Activated T-helper 17 cell treated with anti-CD3 and anti-CD28 coated beads, Interleukin-2, amount 50 U/mL, for 72 hours (primary cell): ENCODE measurements around the gene KPNB1. TPM values are rescaled to one million over a fixed set of nuclear protein-coding genes. Genes with fewer than 3 reads are reported as not detected.

Experiments used
- ATAC-seq: fragments of 150-1000 bp; cut with Tn5 transposase; replicated peaks from 2 replicates; pipeline ENCODE4 v1.10.0; 2021; ENCODE audit warnings: mild to moderate bottlenecking, moderate library complexity
- H3K27ac Mint-ChIP-seq: one replicate; pipeline ENCODE4 v1.8.0; 2022; ENCODE audit warnings: mixed read lengths
- H3K27me3 Mint-ChIP-seq: one replicate; pipeline ENCODE4 v1.8.0; 2022; ENCODE audit warnings: mixed read lengths
- H3K36me3 Mint-ChIP-seq: one replicate; pipeline ENCODE4 v1.8.0; 2022; ENCODE audit warnings: low read depth, mild to moderate bottlenecking, mixed read lengths
- H3K4me1 Mint-ChIP-seq: one replicate; pipeline ENCODE4 v1.8.0; 2022; ENCODE audit warnings: mixed read lengths
- H3K4me3 Mint-ChIP-seq: one replicate; pipeline ENCODE4 v1.8.0; 2022; ENCODE audit warnings: mild to moderate bottlenecking, mixed read lengths
- H3K9me3 Mint-ChIP-seq: one replicate; pipeline ENCODE4 v1.8.0; 2022; ENCODE audit warnings: mixed read lengths
- total RNA-seq, 2 donors: library from RNA; stranded (reverse); gene quantifications; one replicate each; pipeline ENCODE4 v1.2.3, GENCODE V29; 2022

KPNB1 gene
- total RNA-seq, 2 donors from 2014 or later = 451 to 724 TPM

DNA sequence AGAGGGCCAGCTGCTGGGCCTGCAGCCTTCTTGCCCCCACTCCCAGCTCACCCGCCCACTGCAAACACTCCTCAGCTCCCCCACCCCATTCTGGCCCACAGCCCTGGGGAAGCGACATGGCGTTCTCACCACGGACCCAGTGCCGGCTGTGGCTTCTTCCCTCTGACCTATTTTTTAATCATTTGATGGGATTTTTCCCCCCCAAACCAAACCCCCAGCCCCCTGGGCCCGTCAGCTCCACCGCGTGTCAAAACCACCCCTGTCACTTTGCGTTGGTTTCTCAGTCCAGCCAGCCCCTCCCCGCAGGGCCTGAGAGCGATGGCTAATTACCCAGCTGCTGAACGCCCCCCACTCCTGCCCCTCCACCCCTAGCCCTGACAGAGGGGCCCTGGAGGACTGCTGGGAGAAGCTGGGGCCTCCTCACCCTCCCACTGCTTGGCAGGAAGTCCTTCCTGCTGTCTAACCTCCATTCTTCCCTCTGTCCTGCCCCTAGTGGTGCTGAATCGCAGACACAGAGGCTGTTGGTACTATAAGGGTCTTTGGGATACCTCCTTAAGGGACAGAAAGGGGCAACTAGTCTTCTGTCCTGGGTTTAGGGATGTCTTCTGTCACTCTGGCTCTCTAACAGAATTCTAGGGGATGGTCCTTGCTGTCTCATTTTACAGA lies 75.9 kb downstream of the KPNB1 start:
- H3K9me3 Mint-ChIP-seq = no peaks in the 10 kb centered on the region
- no peak overlapping the region for H3K4me3 Mint-ChIP-seq
- H3K36me3 Mint-ChIP-seq = no peaks in the 10 kb centered on the region
- H3K4me1 Mint-ChIP-seq = peaks cover 22% of the 10 kb centered on the region
- H3K27me3 Mint-ChIP-seq = no peaks in the 10 kb centered on the region
- H3K27ac Mint-ChIP-seq = peak overlapping the region; percentile 8
- ATAC-seq = no peak

DNA sequence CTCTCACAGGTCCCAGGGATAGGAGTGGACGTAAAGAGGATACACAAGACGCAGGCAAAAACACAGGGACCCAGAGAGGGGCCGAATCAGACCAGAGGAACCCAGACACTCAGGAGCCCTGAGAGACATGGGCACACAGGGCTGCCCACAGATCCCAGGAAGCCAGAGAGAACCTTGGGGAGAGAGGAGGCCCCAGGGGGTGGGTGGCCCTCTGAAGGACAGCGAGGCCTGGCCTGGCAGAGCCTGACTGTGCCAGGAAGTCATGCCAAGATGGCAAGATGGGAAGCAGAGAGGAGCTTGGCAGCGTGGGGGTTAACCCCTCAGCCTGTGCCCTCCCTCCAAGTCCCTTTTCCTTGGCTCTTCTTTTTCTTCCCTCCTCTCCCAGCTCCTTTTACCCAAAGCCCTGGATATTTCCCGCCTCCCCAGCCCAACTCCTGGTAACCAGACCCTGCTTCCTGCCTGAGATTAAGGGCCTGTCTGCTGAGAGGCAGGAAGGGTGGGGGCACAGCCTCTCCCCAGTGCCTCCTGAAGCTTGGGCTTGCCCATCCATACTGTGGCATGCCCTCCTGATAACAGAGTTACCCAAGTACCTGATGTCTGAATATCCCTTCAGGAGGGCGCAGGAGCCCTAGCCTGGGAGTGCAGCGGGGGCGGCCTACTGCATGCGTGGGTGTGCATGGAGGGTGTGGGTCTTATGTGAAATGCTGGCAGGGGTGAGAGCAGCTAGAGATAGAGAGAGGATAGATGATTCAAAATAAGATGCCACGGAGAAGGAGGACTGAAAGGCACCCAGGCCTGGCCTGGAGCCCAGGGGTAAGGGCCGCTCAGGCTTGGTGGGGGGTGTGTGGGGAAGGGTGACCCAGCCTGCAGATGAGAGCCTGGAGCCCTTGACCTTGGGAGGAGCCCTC lies 77.3 kb downstream of the KPNB1 start:
- Mint-ChIP-seq H3K4me3 (no peak overlapping the region), H3K27ac (peak overlapping the region; percentile 44), H3K4me1 (peaks cover 14% of the 10 kb centered on the region), H3K27me3 (no peaks in the 10 kb centered on the region), H3K36me3 (no peaks in the 10 kb centered on the region), H3K9me3 (no peaks in the 10 kb centered on the region)
- ATAC-seq = no peak

DNA sequence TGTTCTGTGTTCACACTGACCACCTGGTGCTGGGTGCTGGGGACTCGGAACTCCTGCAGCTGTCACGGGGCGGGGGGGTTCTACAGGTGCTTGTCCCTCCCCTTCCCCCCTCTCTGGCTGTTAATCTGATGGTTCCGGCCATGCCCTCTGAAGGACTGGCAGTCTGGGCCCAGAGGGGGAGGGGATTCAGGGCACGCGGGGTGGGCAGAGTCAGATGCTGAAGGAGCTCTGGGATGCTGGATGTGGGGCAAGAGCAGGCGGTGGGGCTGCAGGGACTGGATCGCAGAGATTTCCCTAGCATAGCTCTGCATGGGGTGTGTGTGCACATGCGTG lies 78.0 kb downstream of the KPNB1 start:
- H3K4me3 Mint-ChIP-seq = no peak overlapping the region
- no peak overlapping the region for H3K27ac Mint-ChIP-seq
- no peaks in the 10 kb centered on the region for H3K9me3 Mint-ChIP-seq
- no peak for ATAC-seq
- H3K4me1 Mint-ChIP-seq = peaks cover 14% of the 10 kb centered on the region
- H3K27me3 Mint-ChIP-seq = no peaks in the 10 kb centered on the region
- H3K36me3 Mint-ChIP-seq = no peaks in the 10 kb centered on the region

DNA sequence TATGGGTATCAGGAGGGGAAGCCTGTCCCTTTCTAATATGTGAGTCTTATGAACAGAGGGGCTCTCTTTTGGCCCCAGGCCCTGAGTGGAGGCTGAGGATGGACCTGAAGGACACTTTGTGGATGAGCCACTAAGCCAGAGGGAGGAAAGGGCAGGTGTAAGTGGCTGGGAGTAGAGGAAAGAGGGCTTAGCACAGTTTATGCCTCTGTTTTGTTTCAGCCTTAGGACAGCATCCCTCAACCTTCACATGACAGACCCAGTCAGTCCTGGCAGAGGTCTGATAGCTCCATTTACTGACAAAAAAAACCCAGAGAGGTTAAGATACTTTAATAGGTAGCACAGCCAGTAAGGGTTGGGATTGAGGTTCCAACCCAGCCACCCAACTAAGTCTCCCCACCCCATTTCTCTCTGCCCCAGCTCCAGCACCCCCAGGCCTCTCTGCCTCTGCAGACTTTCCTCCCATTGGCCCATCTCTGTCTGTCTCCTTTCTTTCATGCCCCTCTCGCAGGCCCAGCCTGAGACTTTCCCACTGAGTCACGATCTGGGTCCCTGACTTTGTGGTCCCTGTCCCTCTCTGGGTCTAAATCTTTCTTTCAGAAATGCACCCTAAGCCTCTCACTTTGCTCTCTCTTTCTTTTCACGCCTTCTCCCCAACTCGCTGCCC lies 78.6 kb downstream of the KPNB1 start:
- no peak for ATAC-seq
- Mint-ChIP-seq H3K36me3 (no peaks in the 10 kb centered on the region), H3K27me3 (no peaks in the 10 kb centered on the region), H3K9me3 (no peaks in the 10 kb centered on the region), H3K4me3 (no peak overlapping the region), H3K4me1 (peaks cover 14% of the 10 kb centered on the region), H3K27ac (no peak overlapping the region)

DNA sequence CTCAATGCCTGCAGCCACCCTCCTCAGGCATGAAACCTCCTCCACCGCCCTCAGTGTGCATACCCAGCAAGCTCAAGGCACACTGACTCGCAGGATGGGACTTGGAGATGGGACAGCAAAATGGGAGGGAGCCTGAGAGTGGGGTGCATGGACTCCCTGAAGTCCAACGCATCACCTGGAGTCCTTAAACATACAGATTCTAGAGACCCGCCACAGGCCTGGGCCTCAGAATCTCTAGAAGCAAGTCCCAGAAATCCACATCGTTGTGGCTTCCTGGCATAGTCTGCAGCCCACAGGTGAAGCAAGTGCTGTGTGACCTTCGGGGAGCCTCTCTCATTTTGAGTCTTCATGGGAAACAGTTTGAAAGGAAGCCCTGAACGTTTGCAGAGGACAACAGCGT lies 79.8 kb downstream of the KPNB1 start:
- H3K9me3 Mint-ChIP-seq = no peaks in the 10 kb centered on the region
- no peaks in the 10 kb centered on the region for H3K27me3 Mint-ChIP-seq
- H3K27ac Mint-ChIP-seq = peak overlapping the region; percentile 48
- ATAC-seq = no peak
- peaks cover 14% of the 10 kb centered on the region for H3K4me1 Mint-ChIP-seq
- peak overlapping the region; percentile 20 for H3K4me3 Mint-ChIP-seq
- peaks cover 9% of the 10 kb centered on the region for H3K36me3 Mint-ChIP-seq

DNA sequence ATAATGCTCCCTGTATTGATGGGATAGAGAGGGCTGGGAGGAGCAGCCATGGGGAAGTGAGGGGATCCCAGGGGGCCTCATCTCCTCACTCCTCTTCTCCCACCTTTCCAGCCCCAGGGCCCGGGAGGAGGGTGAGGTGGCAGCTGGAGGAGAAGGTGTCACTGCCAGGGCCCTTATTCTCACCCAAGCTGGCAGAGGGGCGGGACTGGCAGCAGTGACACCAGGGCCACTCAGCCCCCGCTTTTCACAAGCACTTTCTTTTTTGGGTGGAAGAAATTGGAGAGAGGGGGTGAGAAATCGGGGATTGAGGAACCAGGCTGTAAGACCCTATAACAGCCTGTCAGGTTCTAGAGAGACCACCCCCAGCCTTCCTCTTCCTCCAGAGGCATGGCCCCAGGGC lies 81.0 kb downstream of the KPNB1 start:
- peaks cover 14% of the 10 kb centered on the region for H3K4me1 Mint-ChIP-seq
- no peaks in the 10 kb centered on the region for H3K9me3 Mint-ChIP-seq
- H3K27me3 Mint-ChIP-seq = no peaks in the 10 kb centered on the region
- no peak for ATAC-seq
- no peak overlapping the region for H3K27ac Mint-ChIP-seq
- no peak overlapping the region for H3K4me3 Mint-ChIP-seq
- H3K36me3 Mint-ChIP-seq = peaks cover 21% of the 10 kb centered on the region

DNA sequence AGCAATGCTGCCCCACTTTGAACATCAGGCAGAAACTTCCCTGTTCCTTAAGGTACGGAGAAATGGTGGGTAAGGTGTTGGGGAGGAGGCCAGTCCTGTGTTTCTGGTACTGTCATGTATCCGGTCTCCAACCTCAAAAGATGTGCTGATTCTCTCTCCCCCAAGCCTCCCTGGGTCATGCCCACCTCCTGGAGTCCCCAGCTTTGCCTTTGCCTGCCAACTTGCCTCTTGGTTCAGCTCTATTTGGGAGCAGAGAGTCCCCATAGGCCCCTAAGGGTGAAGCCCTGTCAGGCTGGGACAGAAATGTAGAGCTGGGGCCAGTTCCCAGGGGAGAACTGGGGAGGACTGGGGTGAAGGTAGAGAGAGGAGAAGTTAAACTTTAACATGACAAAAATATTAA lies 81.7 kb downstream of the KPNB1 start:
- H3K27me3 Mint-ChIP-seq = no peaks in the 10 kb centered on the region
- ATAC-seq = no peak
- no peaks in the 10 kb centered on the region for H3K9me3 Mint-ChIP-seq
- H3K36me3 Mint-ChIP-seq = peaks cover 28% of the 10 kb centered on the region
- H3K4me1 Mint-ChIP-seq = peaks cover 13% of the 10 kb centered on the region
- no peak overlapping the region for H3K27ac Mint-ChIP-seq
- peak overlapping the region; percentile 95 for H3K4me3 Mint-ChIP-seq

DNA sequence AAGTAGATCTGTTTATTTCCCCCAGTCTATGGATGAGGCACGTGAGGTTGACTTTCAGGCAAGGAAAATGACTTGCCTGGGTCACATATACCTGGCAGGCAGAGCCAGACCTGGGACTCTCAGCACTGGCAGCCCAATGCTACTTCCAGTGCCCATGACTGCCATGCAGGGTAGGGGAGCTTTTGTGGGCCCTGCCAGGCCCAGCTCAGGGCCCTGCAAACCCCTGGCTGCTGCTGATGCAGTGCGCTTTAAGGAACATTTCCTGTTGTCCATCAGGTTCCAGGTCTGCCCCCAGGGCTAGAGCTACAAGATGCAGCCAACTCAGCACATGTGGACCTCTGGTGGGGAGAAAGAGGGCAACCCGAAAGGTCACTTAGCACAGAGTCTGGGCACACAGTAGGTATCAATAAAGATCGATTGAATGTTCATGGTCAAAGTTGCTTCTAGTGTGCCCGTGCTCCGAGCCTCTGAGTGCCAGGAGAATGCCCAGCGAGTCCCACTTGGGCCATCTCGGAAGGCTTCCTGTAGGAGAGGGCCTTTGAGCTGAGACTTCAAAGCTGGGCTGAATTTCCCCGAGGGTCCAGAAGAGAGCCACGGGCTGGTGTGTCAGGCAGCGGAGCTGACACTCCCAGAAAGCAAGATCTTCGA lies 82.8 kb downstream of the KPNB1 start:
- peaks cover 39% of the 10 kb centered on the region for H3K36me3 Mint-ChIP-seq
- H3K4me1 Mint-ChIP-seq = peaks cover 17% of the 10 kb centered on the region
- H3K27me3 Mint-ChIP-seq = no peaks in the 10 kb centered on the region
- no peak for ATAC-seq
- peak overlapping the region; percentile 95 for H3K4me3 Mint-ChIP-seq
- no peaks in the 10 kb centered on the region for H3K9me3 Mint-ChIP-seq
- peak overlapping the region; percentile 83 for H3K27ac Mint-ChIP-seq

DNA sequence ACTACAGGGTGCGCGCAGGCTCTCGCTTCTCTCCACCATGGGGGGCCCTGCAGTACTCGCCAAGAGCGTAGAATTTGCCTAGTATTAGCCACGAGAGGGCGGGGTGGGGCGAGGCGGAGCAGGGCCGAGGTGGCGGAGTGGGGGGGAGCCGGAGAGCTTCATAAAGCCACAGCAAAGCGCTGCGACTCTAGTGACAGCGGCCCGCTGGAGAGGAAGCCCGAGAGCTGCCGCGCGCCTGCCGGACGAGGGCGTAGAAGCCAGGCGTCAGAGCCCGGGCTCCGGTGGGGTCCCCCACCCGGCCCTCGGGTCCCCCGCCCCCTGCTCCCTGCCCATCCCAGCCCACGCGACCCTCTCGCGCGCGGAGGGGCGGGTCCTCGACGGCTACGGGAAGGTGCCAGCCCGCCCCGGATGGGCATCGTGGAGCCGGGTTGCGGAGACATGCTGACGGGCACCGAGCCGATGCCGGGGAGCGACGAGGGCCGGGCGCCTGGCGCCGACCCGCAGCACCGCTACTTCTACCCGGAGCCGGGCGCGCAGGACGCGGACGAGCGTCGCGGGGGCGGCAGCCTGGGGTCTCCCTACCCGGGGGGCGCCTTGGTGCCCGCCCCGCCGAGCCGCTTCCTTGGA lies 83.4 kb downstream of the KPNB1 start, which contains the start of gene TBX21:
TSS of gene TBX21 (plus strand) at position 190 of the 627 bp plus-strand sequence. CDS start at position 409, 219 bp downstream.
- Mint-ChIP-seq H3K27ac (peak within 1 kb of the TSS; percentile 90), H3K27me3 (no peaks in the 10 kb centered on the region), H3K4me3 (peak within 1 kb of the TSS; percentile 95), H3K4me1 (peaks cover 17% of the 10 kb centered on the region), H3K36me3 (peaks cover 42% of the 10 kb centered on the region), H3K9me3 (no peaks in the 10 kb centered on the region)
- peak; percentile 84 for ATAC-seq

DNA sequence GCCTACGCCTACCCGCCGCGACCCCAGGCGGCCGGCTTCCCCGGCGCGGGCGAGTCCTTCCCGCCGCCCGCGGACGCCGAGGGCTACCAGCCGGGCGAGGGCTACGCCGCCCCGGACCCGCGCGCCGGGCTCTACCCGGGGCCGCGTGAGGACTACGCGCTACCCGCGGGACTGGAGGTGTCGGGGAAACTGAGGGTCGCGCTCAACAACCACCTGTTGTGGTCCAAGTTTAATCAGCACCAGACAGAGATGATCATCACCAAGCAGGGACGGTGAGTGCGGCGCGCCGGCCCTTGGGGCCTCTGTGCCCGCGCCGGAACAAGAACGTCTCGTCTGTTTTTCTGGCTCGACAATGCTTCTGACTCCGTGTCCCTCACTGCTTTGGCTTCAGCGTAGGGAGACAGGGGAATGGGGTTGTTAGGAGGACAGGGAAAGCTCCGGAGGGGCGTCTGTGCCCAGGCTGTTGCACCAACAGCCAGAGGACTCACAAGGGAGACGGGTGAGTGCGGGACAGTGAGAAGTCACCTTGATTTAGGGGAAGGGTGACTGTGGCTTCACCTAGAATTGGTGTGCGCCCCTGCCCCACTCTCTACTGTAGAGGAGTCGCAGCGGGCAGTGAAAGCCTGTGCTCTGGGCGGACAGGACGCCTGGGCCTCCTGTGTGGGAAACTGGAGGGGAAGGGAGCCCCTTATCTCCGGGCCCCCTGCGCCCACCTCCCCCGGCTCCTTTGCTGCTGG lies 84.1 kb downstream of the KPNB1 start:
- no peaks in the 10 kb centered on the region for H3K9me3 Mint-ChIP-seq
- H3K27ac Mint-ChIP-seq = peak overlapping the region; percentile 90
- peak; percentile 8 for ATAC-seq
- peaks cover 17% of the 10 kb centered on the region for H3K4me1 Mint-ChIP-seq
- no peaks in the 10 kb centered on the region for H3K27me3 Mint-ChIP-seq
- peak overlapping the region; percentile 95 for H3K4me3 Mint-ChIP-seq
- H3K36me3 Mint-ChIP-seq = peaks cover 49% of the 10 kb centered on the region

DNA sequence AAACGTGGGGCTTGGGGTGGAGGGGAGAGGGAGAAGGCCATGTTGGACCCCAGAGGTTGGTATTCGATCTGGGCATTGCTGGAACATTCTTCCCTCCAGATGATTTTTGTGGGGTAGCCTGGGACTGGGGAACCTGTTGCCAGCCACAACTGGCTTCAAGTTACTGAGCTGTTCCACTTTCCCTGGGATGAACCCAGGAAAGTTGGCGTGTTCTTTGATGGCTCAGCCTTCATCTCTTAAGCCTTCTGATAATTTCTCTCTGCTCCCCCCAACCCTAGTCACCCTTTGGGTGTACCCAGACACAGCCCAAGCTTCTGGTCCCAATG lies 85.4 kb downstream of the KPNB1 start:
- ATAC-seq = no peak

More for the DNA sequence above, 85.4 kb downstream of the KPNB1 start:
- peak overlapping the region; percentile 90 for H3K27ac Mint-ChIP-seq
- no peaks in the 10 kb centered on the region for H3K27me3 Mint-ChIP-seq
- H3K9me3 Mint-ChIP-seq = no peaks in the 10 kb centered on the region
- H3K4me1 Mint-ChIP-seq = peaks cover 12% of the 10 kb centered on the region
- peaks cover 58% of the 10 kb centered on the region for H3K36me3 Mint-ChIP-seq
- peak overlapping the region; percentile 95 for H3K4me3 Mint-ChIP-seq
